Measurements from ENCODE around the gene SYDE2. TPM values are rescaled to one million over a fixed set of nuclear protein-coding genes. Genes with fewer than 3 reads are reported as not detected.
A peak's percentile ranks its signal among the peaks of the same experiment; 100 is the strongest.

The SYDE2 gene
- total and polyA plus RNA-seq, 4 donors, result 1.9 to 48.9 (median 10.3) TPM

DNA sequence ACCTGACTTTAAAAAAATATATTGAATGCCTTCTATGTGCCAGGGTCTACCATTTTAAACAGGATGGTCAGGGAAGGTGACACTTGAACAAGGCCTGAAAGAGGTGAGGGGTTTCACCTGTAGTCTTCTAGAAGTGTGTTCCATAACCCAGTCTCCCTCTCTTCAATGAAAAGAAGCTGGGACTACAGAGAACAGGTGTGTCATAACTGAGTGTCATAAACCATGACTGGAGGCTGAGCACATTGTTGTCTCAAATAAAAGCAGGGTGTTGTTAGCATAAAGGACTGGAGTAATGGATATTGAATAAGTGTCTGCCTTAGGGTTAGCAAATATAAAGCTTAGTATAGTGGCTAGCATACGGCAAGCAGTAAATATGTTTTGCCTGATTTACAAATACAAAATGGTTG, 65.4 kb downstream of the SYDE2 start:
- H3K27me3 ChIP-seq (ENCODE audit: control insufficient read depth in 3 of 3, insufficient read depth in 3 of 3, low read length in 2 of 3), result no peaks in the 10 kb centered on the region
- DNase-seq (no peak), ATAC-seq (ENCODE audit: insufficient read depth, low FRiP score) (no peak)
- no peaks in the 10 kb centered on the region for H3K36me3 ChIP-seq (ENCODE audit: control insufficient read depth in 4 of 4, insufficient read depth in 4 of 4, low read length in 4 of 4)
- H3K9ac ChIP-seq (ENCODE audit: insufficient read depth in 1 of 2, low read length in 2 of 2), result no peak overlapping the region
- H3K27ac ChIP-seq (ENCODE audit: low read depth in 1 of 2, low read length in 1 of 2), result peak overlapping the region in 1 of 2 donors; percentile 64
- no peak for TF ChIP-seq CTCF (IDR thresholded peaks at IDR 0.05; ENCODE audit: control extremely low read depth, extremely low read depth)
- H3K4me1 ChIP-seq (ENCODE audit: control insufficient read depth in 5 of 5, insufficient read depth in 5 of 5, low read length in 5 of 5), result peaks cover 3 to 9% (median 7%) of the 10 kb centered on the region in 5 donors
- no peaks in the 10 kb centered on the region for H3K9me3 ChIP-seq (ENCODE audit: control insufficient read depth in 4 of 4, insufficient read depth in 3 of 4, low read length in 3 of 4)
- H3K4me3 ChIP-seq, result no peak overlapping the region
- WGBS, 2 donors, result 75 to 83% methylated on average over 1 of the region's 1 CpG

DNA sequence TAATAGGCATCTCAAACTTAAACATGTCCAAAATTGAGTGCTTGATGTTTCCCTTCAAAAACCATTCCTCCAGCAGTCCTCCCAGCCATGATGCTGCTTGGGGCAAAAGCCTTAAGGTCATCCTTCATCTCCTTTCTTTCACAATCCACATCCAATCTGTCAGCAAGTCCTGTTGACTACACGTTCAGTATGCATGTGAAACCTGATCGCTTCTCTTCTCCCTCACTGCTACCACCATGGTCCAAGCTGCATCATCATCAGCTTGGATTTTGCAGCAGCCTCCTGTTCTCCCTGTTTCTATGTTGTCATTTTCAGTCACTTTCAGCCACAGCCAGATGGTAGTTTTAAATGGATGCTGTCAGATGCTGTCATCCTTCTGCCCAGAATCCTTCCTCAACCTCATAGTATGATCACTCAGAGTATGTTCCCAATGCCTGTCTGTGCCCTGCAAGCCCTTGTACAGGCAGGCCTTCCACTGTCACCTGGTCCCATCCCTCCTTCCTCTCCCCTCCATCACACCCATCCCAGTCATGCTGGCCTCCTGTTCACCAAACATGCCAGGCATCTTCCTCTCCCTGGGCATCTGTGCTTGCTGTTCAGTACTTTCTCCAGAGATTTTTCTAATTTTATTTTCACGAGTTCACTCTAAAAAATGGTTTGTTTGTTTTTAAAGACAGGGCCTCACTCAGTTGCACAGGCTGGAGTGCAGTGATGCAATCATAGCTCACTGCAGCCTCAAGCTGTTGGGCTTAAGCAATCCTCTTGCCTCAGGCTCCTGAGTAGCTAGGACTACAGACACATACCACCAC, 66.0 kb downstream of the SYDE2 start:
- Histone ChIP-seq H3K36me3 (ENCODE audit: control insufficient read depth in 4 of 4, insufficient read depth in 4 of 4, low read length in 4 of 4) (no peaks in the 10 kb centered on the region), H3K9ac (ENCODE audit: insufficient read depth in 1 of 2, low read length in 2 of 2) (peak overlapping the region in 1 of 2 donors; percentile 57), H3K4me3 (no peak overlapping the region), H3K9me3 (ENCODE audit: control insufficient read depth in 4 of 4, insufficient read depth in 3 of 4, low read length in 3 of 4) (no peaks in the 10 kb centered on the region), H3K4me1 (ENCODE audit: control insufficient read depth in 5 of 5, insufficient read depth in 5 of 5, low read length in 5 of 5) (peaks cover 3 to 9% (median 7%) of the 10 kb centered on the region in 5 donors), H3K27me3 (ENCODE audit: control insufficient read depth in 3 of 3, insufficient read depth in 3 of 3, low read length in 2 of 3) (no peaks in the 10 kb centered on the region), H3K27ac (ENCODE audit: low read depth in 1 of 2, low read length in 1 of 2) (peak overlapping the region in 1 of 2 donors; percentile 91)
- TF ChIP-seq CTCF (IDR thresholded peaks at IDR 0.05; ENCODE audit: control extremely low read depth, extremely low read depth), result no peak
- ATAC-seq (ENCODE audit: insufficient read depth, low FRiP score) (peak; percentile 25), DNase-seq (peak; percentile 41 to 65 (median 52))
- 49 to 55% methylated on average over 3 of the region's 3 CpGs for WGBS, 2 donors

GRCh38 chr1:85133565-85134159, 67.2 kb downstream of the SYDE2 start:
- DNase-seq (no peak), ATAC-seq (ENCODE audit: insufficient read depth, low FRiP score) (no peak)
- Histone ChIP-seq H3K27me3 (ENCODE audit: control insufficient read depth in 3 of 3, insufficient read depth in 3 of 3, low read length in 2 of 3) (no peaks in the 10 kb centered on the region), H3K36me3 (ENCODE audit: control insufficient read depth in 4 of 4, insufficient read depth in 4 of 4, low read length in 4 of 4) (no peaks in the 10 kb centered on the region), H3K9me3 (ENCODE audit: control insufficient read depth in 4 of 4, insufficient read depth in 3 of 4, low read length in 3 of 4) (no peaks in the 10 kb centered on the region), H3K4me1 (ENCODE audit: control insufficient read depth in 5 of 5, insufficient read depth in 5 of 5, low read length in 5 of 5) (peaks cover 3 to 9% (median 7%) of the 10 kb centered on the region in 5 donors), H3K4me3 (no peak overlapping the region), H3K9ac (ENCODE audit: insufficient read depth in 1 of 2, low read length in 2 of 2) (no peak overlapping the region), H3K27ac (ENCODE audit: low read depth in 1 of 2, low read length in 1 of 2) (peak overlapping the region in 1 of 2 donors; percentile 77)
- WGBS, 2 donors, result 51 to 73% methylated on average over 2 of the region's 2 CpGs
- TF ChIP-seq CTCF (IDR thresholded peaks at IDR 0.05; ENCODE audit: control extremely low read depth, extremely low read depth), result no peak
